Stimulated activated CD4-positive, alpha-beta T cell treated with anti-CD3 and anti-CD28 coated beads, Interleukin-2, amount 100 ng/mL, for 4 hours (primary cell): Measurements from ENCODE around the gene WFS1.

Source experiments
- DNase-seq: peaks from one replicate; pipeline ENCODE4 v3.0.0-alpha.2; 2020; ENCODE audit warnings: low read depth

The WFS1 gene

GRCh38 chr4:6339818-6340445, 70.3 kb downstream of the WFS1 start:
- no peak for DNase-seq

- no peak for DNase-seq
Measured at GRCh38 chr4:6340446-6341015, 70.9 kb downstream of the WFS1 start.

GRCh38 chr4:6341696-6342095, 72.0 kb downstream of the WFS1 start:
- no peak for DNase-seq

- DNase-seq: no peak
Measured at GRCh38 chr4:6342530-6343293, 73.1 kb downstream of the WFS1 start.

- DNase-seq: no peak
Measured at GRCh38 chr4:6343939-6344408, 74.3 kb downstream of the WFS1 start.

GRCh38 chr4:6345096-6345830, 75.6 kb downstream of the WFS1 start:
- no peak for DNase-seq

GRCh38 chr4:6345866-6346265, 76.2 kb downstream of the WFS1 start:
- DNase-seq: no peak

GRCh38 chr4:6346373-6347110, 76.9 kb downstream of the WFS1 start:
- DNase-seq: no peak

GRCh38 chr4:6347511-6348045, 77.9 kb downstream of the WFS1 start:
- no peak for DNase-seq

- no peak for DNase-seq
Measured at GRCh38 chr4:6348408-6348807, 78.8 kb downstream of the WFS1 start.

GRCh38 chr4:6349896-6350603, 80.4 kb downstream of the WFS1 start:
- no peak for DNase-seq

- no peak for DNase-seq
Measured at GRCh38 chr4:6350646-6351045, 81.0 kb downstream of the WFS1 start.

GRCh38 chr4:6351246-6352000, 81.8 kb downstream of the WFS1 start:
- no peak for DNase-seq

- no peak for DNase-seq
Measured at GRCh38 chr4:6352031-6352692, 82.5 kb downstream of the WFS1 start.
